MM.1S (cell line): Measurements from ENCODE around the gene SLC35A4.

ENCODE experiments used
- DNase-seq: peaks from one replicate; pipeline ENCODE4 v3.0.0-alpha.2; 2015
- H2AFZ ChIP-seq: fragments of 300-600 bp; sonication (generic); 2 replicates; pipeline ENCODE4 v1.6.0; 2016; ENCODE audit warnings: antibody characterized with exemption, low read length
- H3F3A ChIP-seq: fragments of 300-600 bp; sonication (generic); 2 replicates; pipeline ENCODE4 v1.6.1; 2016; ENCODE audit warnings: mild to moderate bottlenecking, antibody characterized with exemption, low read length, moderate library complexity, mixed read lengths; ENCODE audit not compliant: insufficient read depth
- H3K27ac ChIP-seq: fragments of 300-600 bp; sonication (generic); 2 replicates; pipeline ENCODE4 v1.5.1; 2016; ENCODE audit warnings: mild to moderate bottlenecking, low read length
- H3K27me3 ChIP-seq: fragments of 300-600 bp; sonication (generic); replicated peaks from 2 replicates; pipeline ENCODE4 v1.6.0; 2016; ENCODE audit warnings: low read length; ENCODE audit not compliant: insufficient read depth
- H3K36me3 ChIP-seq: fragments of 300-600 bp; sonication (generic); replicated peaks from 2 replicates; pipeline ENCODE4 v1.6.1; 2016; ENCODE audit warnings: mild to moderate bottlenecking, low read length, mixed read lengths; ENCODE audit not compliant: insufficient read depth
- H3K4me1 ChIP-seq: fragments of 300-600 bp; sonication (generic); 2 replicates; pipeline ENCODE4 v1.6.1; 2016; ENCODE audit warnings: low read length, mixed read lengths
- H3K4me2 ChIP-seq: fragments of 300-600 bp; sonication (generic); 2 replicates; pipeline ENCODE4 v1.6.0; 2016; ENCODE audit warnings: low read depth, low read length
- H3K4me3 ChIP-seq: fragments of 300-600 bp; sonication (generic); 2 replicates; pipeline ENCODE4 v1.5.1; 2016; ENCODE audit warnings: low read length, mixed read lengths
- H3K79me2 ChIP-seq: fragments of 300-600 bp; sonication (generic); 2 replicates; pipeline ENCODE4 v1.6.1; 2016; ENCODE audit warnings: mixed run types, low read length, mixed read lengths
- H3K9ac ChIP-seq: fragments of 300-600 bp; sonication (generic); 2 replicates; pipeline ENCODE4 v1.6.1; 2016; ENCODE audit warnings: low read length, mixed read lengths
- H3K9me2 ChIP-seq: fragments of 300-600 bp; sonication (generic); replicated peaks from 2 replicates; pipeline ENCODE4 v1.6.1; 2016; ENCODE audit warnings: mild to moderate bottlenecking, low read length, mixed read lengths; ENCODE audit not compliant: insufficient read depth
- H3K9me3 ChIP-seq: fragments of 300-600 bp; sonication (generic); replicated peaks from 2 replicates; pipeline ENCODE4 v1.6.1; 2016; ENCODE audit warnings: mild to moderate bottlenecking, low read length, mixed read lengths; ENCODE audit not compliant: insufficient read depth
- H4K20me1 ChIP-seq: fragments of 300-600 bp; sonication (generic); 2 replicates; pipeline ENCODE4 v1.6.1; 2016; ENCODE audit warnings: mild to moderate bottlenecking, low read length, moderate library complexity, mixed read lengths; ENCODE audit not compliant: insufficient read depth
- EZH2 ChIP-seq: fragments of 300-600 bp; sonication (generic); optimal IDR thresholded peaks from 2 replicates; pipeline ENCODE3; 2017; ENCODE audit warnings: low read depth, mild to moderate bottlenecking, antibody characterized with exemption, low read length, mixed read lengths
- EZH2phosphoT487 ChIP-seq: fragments of 300-600 bp; sonication (generic); IDR thresholded peaks from 2 replicates; pipeline ENCODE4 v1.6.1; 2018; ENCODE audit warnings: antibody characterized with exemption, low read length
- TF ChIP-seq, protein P1 (sequence below): fragments of 300-600 bp; sonication (generic); IDR thresholded peaks from 2 replicates; pipeline ENCODE4 v1.5.1; 2016; ENCODE audit warnings: antibody characterized with exemption, low read length, mixed read lengths

SLC35A4 gene

DNA sequence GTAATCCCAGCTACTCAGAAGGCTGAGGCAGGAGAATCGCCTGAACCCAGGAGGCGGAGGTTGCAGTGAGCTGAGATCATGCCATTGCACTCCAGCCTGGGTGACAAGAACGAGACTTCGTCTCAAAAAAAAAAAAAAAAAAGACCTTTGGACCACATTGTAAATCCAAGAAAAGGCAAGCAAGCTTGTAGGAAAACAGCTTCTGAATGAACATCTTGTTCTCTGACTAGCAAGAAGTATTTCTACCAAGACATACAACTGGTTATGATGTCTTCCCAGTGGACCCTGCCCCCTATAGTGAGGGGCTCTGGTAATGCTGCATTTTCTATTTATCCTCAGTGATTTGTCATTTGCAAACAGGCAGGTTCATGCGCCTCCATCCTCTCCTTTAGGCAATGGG is 21.7 kb upstream of the SLC35A4 start:
- Histone ChIP-seq H4K20me1 (no peaks in the 10 kb centered on the region), H3K4me1 (0 out of 2 replicates have a peak, but pooled peaks cover 3% of the 10 kb centered on the region), H3K9me3 (no peaks in the 10 kb centered on the region), H3K36me3 (peaks cover 11% of the 10 kb centered on the region; the same call in 1 of the 2 replicates), H3K79me2 (no peaks in the 10 kb centered on the region), H3K27me3 (no peaks in the 10 kb centered on the region), H2AFZ (no peak overlapping the region), H3K9me2 (no peaks in the 10 kb centered on the region), H3K4me3 (no peak overlapping the region), H3F3A (no peaks in the 10 kb centered on the region; the same call in 1 of the 2 replicates), H3K4me2 (no peak overlapping the region), H3K9ac (no peak overlapping the region), H3K27ac (no peak overlapping the region)
- no peak for DNase-seq
- no peak for TF ChIP-seq EZH2phosphoT487
- TF ChIP-seq, protein P1, sequence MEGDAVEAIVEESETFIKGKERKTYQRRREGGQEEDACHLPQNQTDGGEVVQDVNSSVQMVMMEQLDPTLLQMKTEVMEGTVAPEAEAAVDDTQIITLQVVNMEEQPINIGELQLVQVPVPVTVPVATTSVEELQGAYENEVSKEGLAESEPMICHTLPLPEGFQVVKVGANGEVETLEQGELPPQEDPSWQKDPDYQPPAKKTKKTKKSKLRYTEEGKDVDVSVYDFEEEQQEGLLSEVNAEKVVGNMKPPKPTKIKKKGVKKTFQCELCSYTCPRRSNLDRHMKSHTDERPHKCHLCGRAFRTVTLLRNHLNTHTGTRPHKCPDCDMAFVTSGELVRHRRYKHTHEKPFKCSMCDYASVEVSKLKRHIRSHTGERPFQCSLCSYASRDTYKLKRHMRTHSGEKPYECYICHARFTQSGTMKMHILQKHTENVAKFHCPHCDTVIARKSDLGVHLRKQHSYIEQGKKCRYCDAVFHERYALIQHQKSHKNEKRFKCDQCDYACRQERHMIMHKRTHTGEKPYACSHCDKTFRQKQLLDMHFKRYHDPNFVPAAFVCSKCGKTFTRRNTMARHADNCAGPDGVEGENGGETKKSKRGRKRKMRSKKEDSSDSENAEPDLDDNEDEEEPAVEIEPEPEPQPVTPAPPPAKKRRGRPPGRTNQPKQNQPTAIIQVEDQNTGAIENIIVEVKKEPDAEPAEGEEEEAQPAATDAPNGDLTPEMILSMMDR, result no peak
- no peak for TF ChIP-seq EZH2

DNA sequence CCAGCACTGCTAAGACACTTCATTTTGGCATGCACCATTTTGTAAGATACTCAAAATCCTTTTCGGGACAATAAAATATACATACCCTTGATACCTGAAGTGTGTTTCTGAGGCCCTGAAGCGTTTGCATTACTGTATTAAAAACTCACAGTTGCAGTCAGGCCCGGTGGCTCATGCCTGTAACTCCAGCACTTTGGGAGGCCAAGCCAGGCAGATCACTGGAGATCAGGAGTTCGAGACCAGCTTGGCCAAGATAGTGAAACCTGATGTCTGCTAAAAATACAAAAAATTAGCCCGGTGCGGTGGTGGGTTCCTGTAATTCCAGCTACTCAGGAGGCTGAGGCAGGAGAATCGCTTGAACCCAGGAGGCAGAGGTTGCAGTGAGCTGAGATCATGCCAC is 19.6 kb upstream of the SLC35A4 start:
- Histone ChIP-seq H2AFZ (no peak overlapping the region), H3K9me2 (no peaks in the 10 kb centered on the region), H3K36me3 (no peaks in the 10 kb centered on the region; the same call in 1 of the 2 replicates), H3K4me3 (no peak overlapping the region), H3K4me1 (0 out of 2 replicates have a peak, but pooled peaks cover 4% of the 10 kb centered on the region), H3K27ac (no peak overlapping the region), H3F3A (no peaks in the 10 kb centered on the region; the same call in 1 of the 2 replicates), H3K9me3 (no peaks in the 10 kb centered on the region), H3K27me3 (no peaks in the 10 kb centered on the region), H3K79me2 (no peaks in the 10 kb centered on the region), H4K20me1 (no peaks in the 10 kb centered on the region), H3K4me2 (no peak overlapping the region), H3K9ac (no peak overlapping the region)
- DNase-seq, result no peak
- TF ChIP-seq, protein P1, result no peak
- TF ChIP-seq EZH2 (no peak), EZH2phosphoT487 (no peak)

GRCh38 chr5:140545606-140546005 is 19.0 kb upstream of the SLC35A4 start:
- no peak for DNase-seq
- H3K4me2 ChIP-seq, result no peak overlapping the region
- H3K27me3 ChIP-seq, result no peaks in the 10 kb centered on the region
- H3K9me2 ChIP-seq, result no peaks in the 10 kb centered on the region
- no peak overlapping the region for H2AFZ ChIP-seq
- no peaks in the 10 kb centered on the region; the same call in 1 of the 2 replicates for H3F3A ChIP-seq
- no peak for TF ChIP-seq EZH2
- H3K79me2 ChIP-seq, result no peaks in the 10 kb centered on the region
- no peaks in the 10 kb centered on the region for H3K9me3 ChIP-seq
- no peaks in the 10 kb centered on the region for H4K20me1 ChIP-seq
- H3K36me3 ChIP-seq, result peaks cover 2% of the 10 kb centered on the region; the same call in 1 of the 2 replicates
- no peak overlapping the region for H3K9ac ChIP-seq
- H3K4me3 ChIP-seq, result no peak overlapping the region
- H3K27ac ChIP-seq, result no peak overlapping the region
- H3K4me1 ChIP-seq, result 0 out of 2 replicates have a peak, but pooled peaks cover 4% of the 10 kb centered on the region

GRCh38 chr5:140546851-140547507 is 17.6 kb upstream of the SLC35A4 start:
- Histone ChIP-seq H3K9ac (no peak overlapping the region; the same call in 1 of the 2 replicates), H3K4me3 (peak overlapping the region; percentile 8; the same call in 1 of the 2 replicates), H3K9me3 (no peaks in the 10 kb centered on the region), H3K4me2 (peak overlapping the region; percentile 70; the same call in 1 of the 2 replicates), H2AFZ (0 out of 2 replicates have a peak overlapping the region, but pooled peaks have one; percentile 5), H3K9me2 (no peaks in the 10 kb centered on the region), H4K20me1 (no peaks in the 10 kb centered on the region), H3K27me3 (no peaks in the 10 kb centered on the region), H3K4me1 (0 out of 2 replicates have a peak, but pooled peaks cover 4% of the 10 kb centered on the region), H3K79me2 (peaks cover 4% of the 10 kb centered on the region), H3F3A (no peaks in the 10 kb centered on the region; the same call in none of the 2 replicates), H3K27ac (no peak overlapping the region), H3K36me3 (0 out of 2 replicates have a peak, but pooled peaks cover 4% of the 10 kb centered on the region)
- DNase-seq, result no peak
- TF ChIP-seq, protein P1, result no peak
- TF ChIP-seq EZH2phosphoT487 (no peak), EZH2 (no peak)
